ENCODE results near the gene SYNPO2L.
"Not testable (repeated sequence)": the region's sequence is repeated elsewhere in the genome, so short reads cannot be mapped to it uniquely, and the experiment has no call there.

Gene SYNPO2L

DNA sequence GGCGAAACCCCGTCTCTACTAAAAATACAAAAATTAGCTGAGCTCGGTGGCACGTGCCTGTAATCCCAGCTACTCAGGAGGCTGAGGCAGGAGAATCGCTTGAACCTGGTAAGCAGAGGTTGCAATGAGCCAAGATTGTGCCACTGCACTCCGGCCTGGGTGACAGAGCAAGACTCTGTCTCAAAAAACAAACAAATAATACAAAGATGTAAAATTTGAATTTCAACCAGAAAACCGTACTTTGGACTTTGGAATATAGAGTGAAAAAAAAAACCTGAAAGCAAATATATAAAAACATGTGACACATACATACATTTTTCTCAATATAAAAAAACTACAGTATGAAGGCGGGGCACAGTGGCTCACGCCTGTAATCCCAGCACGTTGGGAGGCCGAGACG, 34.9 kb downstream of the SYNPO2L start:
- DNase-seq (ENCODE audit: low spot score) = not testable (repeated sequence)

DNA sequence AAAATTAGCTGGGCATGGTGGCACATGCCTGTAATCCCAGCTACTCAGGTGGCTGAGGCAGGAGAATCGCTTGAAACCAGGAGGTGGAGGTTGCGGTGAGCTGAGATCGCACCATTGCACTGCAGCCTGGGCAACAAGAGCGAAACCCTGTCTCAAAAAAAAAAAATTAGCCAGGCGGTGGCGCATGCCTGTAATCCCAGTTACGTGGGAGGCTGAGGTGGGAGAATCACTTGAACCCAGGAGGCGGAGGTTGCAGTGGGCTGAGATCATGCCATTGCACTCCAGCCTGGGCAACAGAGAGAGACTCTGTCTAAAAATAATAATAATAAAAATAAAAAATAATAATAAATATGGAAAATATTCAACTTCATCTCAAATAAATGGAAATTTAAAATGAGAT, 38.7 kb downstream of the SYNPO2L start:
- not testable (repeated sequence) for DNase-seq (ENCODE audit: low spot score)

DNA sequence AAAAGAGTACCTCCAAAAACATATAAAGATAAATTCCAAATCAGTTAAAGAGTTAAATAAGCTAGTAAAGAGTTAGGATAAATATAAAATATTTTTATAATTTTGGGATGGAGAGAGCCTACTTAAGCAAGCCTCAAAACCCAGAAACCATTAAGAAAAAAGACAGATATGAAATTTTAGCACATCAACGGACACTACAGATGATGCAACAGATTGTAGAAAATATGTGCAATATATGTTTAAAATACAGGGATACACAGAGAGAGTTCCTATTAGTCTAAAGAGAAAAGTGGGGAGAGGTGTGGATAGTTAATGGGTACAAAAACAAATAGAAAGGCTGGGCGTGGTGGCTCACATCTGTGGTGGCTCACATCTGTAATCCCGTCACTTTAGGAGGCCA, 41.1 kb downstream of the SYNPO2L start:
- DNase-seq (ENCODE audit: low spot score) = no peak

DNA sequence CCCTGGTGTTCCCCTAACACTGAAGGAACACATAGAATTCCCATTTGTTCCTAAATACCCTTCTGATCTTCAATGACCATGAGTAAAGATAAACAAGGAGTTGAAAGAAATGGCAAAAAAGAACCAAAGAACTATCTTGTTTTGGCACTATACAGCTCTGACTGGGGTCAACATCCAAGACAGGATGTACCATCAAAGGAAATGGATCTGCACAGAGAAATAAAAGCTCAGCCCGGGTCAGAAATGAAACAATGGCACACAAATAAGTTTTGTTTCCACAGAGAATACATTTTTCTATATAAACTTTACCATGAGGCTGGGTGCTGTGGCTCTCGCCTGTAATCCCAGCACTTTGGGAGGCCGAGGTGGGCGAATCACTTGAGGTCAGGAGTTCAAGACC, 46.7 kb downstream of the SYNPO2L start:
- no peak for DNase-seq (ENCODE audit: low spot score)

DNA sequence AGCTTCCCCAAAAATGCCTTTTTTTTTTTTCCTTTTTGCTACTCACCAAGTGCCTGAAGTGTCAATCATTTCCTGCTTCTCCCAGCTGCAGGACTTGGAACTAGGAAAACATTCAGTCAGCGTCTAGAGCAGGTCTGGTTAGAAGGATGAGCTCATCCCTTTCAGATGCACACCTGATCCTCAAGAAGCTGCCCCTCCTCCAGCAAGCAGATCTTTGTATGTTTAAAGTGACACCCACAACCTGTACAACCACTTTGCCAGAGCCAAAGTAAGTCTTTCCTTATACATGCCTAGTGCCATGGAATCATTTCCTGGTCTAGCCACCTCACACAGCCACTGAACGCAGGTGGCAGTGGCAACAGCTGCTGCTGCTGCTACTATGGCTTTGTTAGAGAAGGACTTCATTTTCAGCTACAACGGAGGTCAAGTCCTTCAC, 54.3 kb downstream of the SYNPO2L start:
- DNase-seq (ENCODE audit: low spot score) = peak; percentile 25

DNA sequence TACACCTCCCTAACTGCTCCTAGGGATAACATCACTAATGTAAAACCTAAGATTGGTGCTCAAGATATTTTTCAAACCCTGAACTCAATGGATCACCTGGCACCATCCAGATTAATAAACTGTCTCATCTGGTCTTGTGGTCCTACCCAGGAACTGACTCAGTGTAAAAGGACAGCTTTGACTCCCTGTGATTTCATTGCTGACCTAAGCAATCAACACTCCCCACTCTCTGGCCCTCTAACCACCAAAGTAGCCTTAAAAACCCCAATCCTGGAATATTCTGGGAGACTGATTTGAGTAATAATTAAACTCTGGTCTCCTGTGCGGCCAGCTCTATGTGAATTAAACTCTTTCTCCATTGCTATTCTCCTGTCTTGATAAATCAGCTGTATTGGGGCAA, 58.5 kb downstream of the SYNPO2L start:
- no peak for DNase-seq (ENCODE audit: low spot score)

Data from pons (tissue), 1 donor.